NCI-H2171 treated with DMSO at 0.1 percent for 48 hours (cell line): ENCODE measurements around the gene RNF167.
A peak's percentile ranks its signal among the peaks of the same experiment; 100 is the strongest.

Experiments
- DNase-seq: peaks from one replicate; lab custom pipeline; 2025; lab: John Stamatoyannopoulos, UW

Gene RNF167

GRCh38 chr17:4939796-4940554 is at the start of gene RNF167, which contains the start of gene SLC25A11:
Gene RNF167, plus strand, starts transcription at chr17:4940268. Its CDS starts 642 bp downstream, at chr17:4940910.
Gene SLC25A11, minus strand, starts transcription at chr17:4940046. Its CDS starts 136 bp downstream, at chr17:4939910.
- DNase-seq = peak; percentile 100

- no peak for DNase-seq
Observed at GRCh38 chr17:4891411-4892410, 48.4 kb upstream of the RNF167 start.

GRCh38 chr17:4892499-4893221 is 47.4 kb upstream of the RNF167 start:
- no peak for DNase-seq

GRCh38 chr17:4893272-4893671 is 46.8 kb upstream of the RNF167 start:
- no peak for DNase-seq

- no peak for DNase-seq
Observed at GRCh38 chr17:4893721-4894560, 46.1 kb upstream of the RNF167 start.

GRCh38 chr17:4895121-4895520 is 44.9 kb upstream of the RNF167 start:
- no peak for DNase-seq

GRCh38 chr17:4895657-4896331 is 44.3 kb upstream of the RNF167 start:
- DNase-seq = no peak

- DNase-seq = no peak
Observed at GRCh38 chr17:4896332-4897197, 43.5 kb upstream of the RNF167 start.

- no peak for DNase-seq
Observed at GRCh38 chr17:4897198-4897687, 42.8 kb upstream of the RNF167 start.

GRCh38 chr17:4897785-4898184 is 42.3 kb upstream of the RNF167 start:
- DNase-seq = no peak

GRCh38 chr17:4898351-4898750 is 41.7 kb upstream of the RNF167 start:
- DNase-seq = no peak

GRCh38 chr17:4898927-4899326 is 41.1 kb upstream of the RNF167 start:
- no peak for DNase-seq

GRCh38 chr17:4899341-4900230 is 40.5 kb upstream of the RNF167 start, which contains the start of gene C17orf107:
Gene C17orf107, plus strand, starts transcription at chr17:4899536. Its CDS starts 227 bp downstream, at chr17:4899763.
- peak; percentile 29 for DNase-seq

GRCh38 chr17:4900231-4901107 is 39.6 kb upstream of the RNF167 start:
- no peak for DNase-seq

GRCh38 chr17:4901108-4901647 is 38.9 kb upstream of the RNF167 start:
- no peak for DNase-seq

- no peak for DNase-seq
Observed at GRCh38 chr17:4901648-4902344, 38.3 kb upstream of the RNF167 start.
